NCI-H2227 (cell line): Measurements from ENCODE around the gene AKR1B15.

Experiments used
- DNase-seq: peaks from one replicate; lab custom pipeline; 2025; ENCODE audit not compliant: unreplicated experiment; lab: John Stamatoyannopoulos, UW

Gene AKR1B15

GRCh38 chr7:134611611-134612151 lies 62.8 kb downstream of the AKR1B15 start:
- no peak for DNase-seq

- DNase-seq, result no peak
Observed at GRCh38 chr7:134612197-134612596, 63.3 kb downstream of the AKR1B15 start.

GRCh38 chr7:134613623-134614347 lies 64.9 kb downstream of the AKR1B15 start:
- no peak for DNase-seq

GRCh38 chr7:134616611-134617010 lies 67.7 kb downstream of the AKR1B15 start:
- DNase-seq, result no peak

GRCh38 chr7:134618756-134619530 lies 70.0 kb downstream of the AKR1B15 start:
- no peak for DNase-seq

- DNase-seq, result no peak
Observed at GRCh38 chr7:134619627-134620331, 70.9 kb downstream of the AKR1B15 start.

- DNase-seq, result no peak
Observed at GRCh38 chr7:134622303-134622995, 73.5 kb downstream of the AKR1B15 start.

GRCh38 chr7:134623193-134623592 lies 74.3 kb downstream of the AKR1B15 start:
- no peak for DNase-seq

GRCh38 chr7:134625550-134625949 lies 76.6 kb downstream of the AKR1B15 start:
- DNase-seq, result no peak

- no peak for DNase-seq
Observed at GRCh38 chr7:134627109-134627774, 78.3 kb downstream of the AKR1B15 start.

GRCh38 chr7:134627775-134628153 lies 78.9 kb downstream of the AKR1B15 start:
- DNase-seq, result no peak

GRCh38 chr7:134629445-134629844 lies 80.5 kb downstream of the AKR1B15 start:
- DNase-seq, result no peak
